OCI-LY7 (cell line): Measurements from ENCODE around the gene MSANTD2.

Experiments used
- CTCF ChIP-seq: fragments of 200-600 bp; sonication (generic); conservative IDR thresholded peaks from 2 replicates; pipeline ENCODE4 v1.5.1; 2014; ENCODE audit warnings: mild to moderate bottlenecking, antibody characterized with exemption, low read length, moderate library complexity, mixed read lengths
- EZH2phosphoT487 ChIP-seq: fragments of 200-600 bp; sonication (generic); IDR thresholded peaks from 2 replicates; pipeline ENCODE4 v1.6.1; 2018; ENCODE audit warnings: low read depth, borderline replicate concordance, mild to moderate bottlenecking, mixed run types, antibody characterized with exemption, low read length, moderate library complexity, mixed read lengths

DNA sequence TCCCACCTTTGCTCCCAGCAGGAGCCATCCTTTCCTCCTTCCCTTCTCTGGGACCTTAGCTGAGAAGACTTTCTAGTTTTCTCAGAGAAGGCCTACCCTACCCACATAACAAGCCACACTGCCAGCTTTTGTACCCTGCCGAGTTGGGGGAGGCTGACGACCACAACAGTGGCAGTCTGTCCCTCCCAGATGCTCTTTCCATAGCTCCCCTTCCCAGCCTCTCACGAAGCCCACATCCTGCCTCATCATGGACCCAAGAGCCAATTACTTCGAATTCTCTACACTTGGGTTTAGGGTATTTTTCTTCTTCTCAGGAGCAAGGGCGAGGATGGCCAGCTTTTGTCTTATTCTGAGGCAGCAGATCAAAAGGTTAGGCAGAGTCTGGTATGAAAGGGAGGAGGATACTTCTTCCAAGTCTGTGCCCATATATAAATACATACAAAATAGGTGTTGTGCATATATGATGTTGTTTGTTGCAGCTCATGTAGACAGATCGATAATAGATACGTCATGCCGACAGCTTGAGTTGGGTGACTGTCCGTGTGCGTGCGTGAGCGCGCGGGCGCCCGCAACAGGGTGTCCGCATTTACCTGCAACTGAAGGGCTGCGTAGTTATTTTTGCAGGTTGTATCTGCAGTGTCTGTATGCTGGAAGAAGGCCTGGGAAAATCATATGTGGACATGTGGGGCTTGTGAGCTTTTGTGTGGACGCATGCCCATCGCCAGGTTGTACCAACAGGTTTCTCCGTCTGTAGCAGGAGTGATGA is 61.3 kb downstream of the MSANTD2 start:
- TF ChIP-seq CTCF (no peak), EZH2phosphoT487 (no peak)
